ENCODE data around the gene CEBPG. TPM values are rescaled to one million over a fixed set of nuclear protein-coding genes. Genes with fewer than 3 reads are reported as not detected.

Gene CEBPG
- total RNA-seq, 1 experiment from 2014 or later, result 21.2 TPM

- DNase-seq, result peak; percentile 68
These were observed 14.8 kb downstream of the CEBPG start for GRCh38 chr19:33388231-33388724.

GRCh38 chr19:33388725-33389420 is 15.4 kb downstream of the CEBPG start:
- Histone ChIP-seq H3K36me3 (peaks cover 42% of the 10 kb centered on the region), H3K4me3 (no peak overlapping the region), H3K9me3 (no peaks in the 10 kb centered on the region), H3K27me3 (no peaks in the 10 kb centered on the region)
- no peak for DNase-seq

More at GRCh38 chr19:33388231-33388724, 14.8 kb downstream of the CEBPG start:
- Histone ChIP-seq H3K27me3 (no peaks in the 10 kb centered on the region), H3K9me3 (no peaks in the 10 kb centered on the region), H3K36me3 (peaks cover 48% of the 10 kb centered on the region), H3K4me3 (no peak overlapping the region)

GRCh38 chr19:33389421-33390100 is 16.1 kb downstream of the CEBPG start:
- Histone ChIP-seq H3K27me3 (no peaks in the 10 kb centered on the region), H3K36me3 (peaks cover 35% of the 10 kb centered on the region), H3K9me3 (no peaks in the 10 kb centered on the region), H3K4me3 (no peak overlapping the region)
- no peak for DNase-seq

GRCh38 chr19:33390101-33390907 is 16.8 kb downstream of the CEBPG start:
- Histone ChIP-seq H3K36me3 (peaks cover 30% of the 10 kb centered on the region), H3K4me3 (no peak overlapping the region), H3K9me3 (no peaks in the 10 kb centered on the region), H3K27me3 (no peaks in the 10 kb centered on the region)
- no peak for DNase-seq

GRCh38 chr19:33390908-33391630 is 17.6 kb downstream of the CEBPG start:
- no peaks in the 10 kb centered on the region for H3K27me3 ChIP-seq
- no peak for DNase-seq

GRCh38 chr19:33391631-33392249 is 18.2 kb downstream of the CEBPG start:
- no peaks in the 10 kb centered on the region for H3K27me3 ChIP-seq
- no peak for DNase-seq
- no peak overlapping the region for H3K4me3 ChIP-seq
- H3K36me3 ChIP-seq, result peaks cover 16% of the 10 kb centered on the region
- H3K9me3 ChIP-seq, result no peaks in the 10 kb centered on the region

More at GRCh38 chr19:33390908-33391630, 17.6 kb downstream of the CEBPG start:
- Histone ChIP-seq H3K9me3 (no peaks in the 10 kb centered on the region), H3K36me3 (peaks cover 23% of the 10 kb centered on the region), H3K4me3 (no peak overlapping the region)

GRCh38 chr19:33392341-33393285 is 19.1 kb downstream of the CEBPG start:
- Histone ChIP-seq H3K9me3 (no peaks in the 10 kb centered on the region), H3K4me3 (no peak overlapping the region), H3K36me3 (peaks cover 7% of the 10 kb centered on the region), H3K27me3 (no peaks in the 10 kb centered on the region)
- no peak for DNase-seq

- H3K9me3 ChIP-seq, result no peaks in the 10 kb centered on the region
- H3K4me3 ChIP-seq, result no peak overlapping the region
- H3K36me3 ChIP-seq, result 0 out of 2 replicates have a peak, but pooled peaks cover 3% of the 10 kb centered on the region
- no peak for DNase-seq
- no peaks in the 10 kb centered on the region for H3K27me3 ChIP-seq
These were observed 19.9 kb downstream of the CEBPG start for GRCh38 chr19:33393286-33394005.

GRCh38 chr19:33394006-33394722 is 20.7 kb downstream of the CEBPG start:
- no peaks in the 10 kb centered on the region for H3K9me3 ChIP-seq
- 0 out of 2 replicates have a peak, but pooled peaks cover 3% of the 10 kb centered on the region for H3K36me3 ChIP-seq
- no peak overlapping the region for H3K4me3 ChIP-seq
- no peaks in the 10 kb centered on the region for H3K27me3 ChIP-seq
- DNase-seq, result peak; percentile 92

GRCh38 chr19:33394723-33395560 is 21.4 kb downstream of the CEBPG start:
- no peak for DNase-seq
- Histone ChIP-seq H3K4me3 (no peak overlapping the region), H3K27me3 (no peaks in the 10 kb centered on the region), H3K36me3 (0 out of 2 replicates have a peak, but pooled peaks cover 2% of the 10 kb centered on the region), H3K9me3 (no peaks in the 10 kb centered on the region)

- no peak overlapping the region for H3K4me3 ChIP-seq
- H3K36me3 ChIP-seq, result no peaks in the 10 kb centered on the region
- DNase-seq, result peak; percentile 66
- no peaks in the 10 kb centered on the region for H3K27me3 ChIP-seq
- H3K9me3 ChIP-seq, result no peaks in the 10 kb centered on the region
These were observed 22.3 kb downstream of the CEBPG start for GRCh38 chr19:33395561-33396550.

Measured in MG63 (cell line).